ENCODE data around the gene TTC24. TPM values are rescaled to one million over a fixed set of nuclear protein-coding genes. Genes with fewer than 3 reads are reported as not detected.

The TTC24 gene
- polyA plus RNA-seq, 1 donor from 2014 or later, result not detected

DNA sequence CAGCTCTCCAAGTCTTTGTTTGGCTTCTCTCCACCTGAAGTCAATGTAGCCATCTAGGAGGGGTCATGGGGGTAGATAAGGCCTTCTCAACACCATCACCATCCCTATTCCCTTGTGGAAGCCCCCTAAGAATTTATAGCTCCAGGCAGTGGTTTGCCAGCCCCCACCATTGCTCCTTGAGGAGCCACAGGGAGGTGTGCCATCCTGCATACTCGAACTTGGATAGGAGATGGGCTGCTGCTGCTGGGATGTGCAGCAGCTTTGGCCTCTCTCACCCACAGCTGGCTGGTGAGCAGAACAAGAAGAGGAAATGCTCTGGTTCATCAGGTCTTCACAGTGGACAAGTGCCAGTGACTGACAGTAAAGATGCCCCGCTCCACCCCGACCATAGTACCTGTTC lies 16.9 kb downstream of the TTC24 start:
- Histone ChIP-seq H3K27ac (ENCODE audit: low read length) (no peak overlapping the region), H3K9ac (ENCODE audit: low read length) (no peak overlapping the region), H3K36me3 (ENCODE audit: insufficient read depth, low read length) (no peaks in the 10 kb centered on the region), H3K27me3 (ENCODE audit: insufficient read depth, low read depth, low read length) (no peaks in the 10 kb centered on the region), H3K79me2 (replicated peaks; ENCODE audit: insufficient read depth, low read length) (no peaks in the 10 kb centered on the region), H2AFZ (ENCODE audit: low read depth, low read length) (no peak overlapping the region), H3K9me2 (ENCODE audit: insufficient read depth, low read length) (no peaks in the 10 kb centered on the region), H3K9me3 (ENCODE audit: low read length) (no peaks in the 10 kb centered on the region), H3F3A (ENCODE audit: insufficient read depth, low read length, poor library complexity, severe bottlenecking) (no peaks in the 10 kb centered on the region), H3K4me2 (ENCODE audit: low read length) (no peak overlapping the region), H3K4me3 (ENCODE audit: low read length) (no peak overlapping the region), H4K20me1 (ENCODE audit: insufficient read depth) (no peaks in the 10 kb centered on the region)
- TF ChIP-seq EP300 (conservative IDR thresholded peaks at IDR 0.05; ENCODE audit: poor library complexity, severe bottlenecking) (no peak), TAF1 (IDR thresholded peaks at IDR 0.05; ENCODE audit: low read depth) (no peak), MXI1 (conservative IDR thresholded peaks at IDR 0.05; ENCODE audit: poor library complexity, severe bottlenecking) (no peak), POLR2AphosphoS5 (IDR thresholded peaks at IDR 0.05) (no peak), EZH2 (IDR thresholded peaks at IDR 0.05; ENCODE audit: borderline replicate concordance, insufficient read depth, low read length, poor library complexity, severe bottlenecking) (no peak), SMC3 (conservative IDR thresholded peaks at IDR 0.05; ENCODE audit: poor library complexity) (no peak), RAD21 (conservative IDR thresholded peaks at IDR 0.05) (no peak)
- TF ChIP-seq, protein P1, sequence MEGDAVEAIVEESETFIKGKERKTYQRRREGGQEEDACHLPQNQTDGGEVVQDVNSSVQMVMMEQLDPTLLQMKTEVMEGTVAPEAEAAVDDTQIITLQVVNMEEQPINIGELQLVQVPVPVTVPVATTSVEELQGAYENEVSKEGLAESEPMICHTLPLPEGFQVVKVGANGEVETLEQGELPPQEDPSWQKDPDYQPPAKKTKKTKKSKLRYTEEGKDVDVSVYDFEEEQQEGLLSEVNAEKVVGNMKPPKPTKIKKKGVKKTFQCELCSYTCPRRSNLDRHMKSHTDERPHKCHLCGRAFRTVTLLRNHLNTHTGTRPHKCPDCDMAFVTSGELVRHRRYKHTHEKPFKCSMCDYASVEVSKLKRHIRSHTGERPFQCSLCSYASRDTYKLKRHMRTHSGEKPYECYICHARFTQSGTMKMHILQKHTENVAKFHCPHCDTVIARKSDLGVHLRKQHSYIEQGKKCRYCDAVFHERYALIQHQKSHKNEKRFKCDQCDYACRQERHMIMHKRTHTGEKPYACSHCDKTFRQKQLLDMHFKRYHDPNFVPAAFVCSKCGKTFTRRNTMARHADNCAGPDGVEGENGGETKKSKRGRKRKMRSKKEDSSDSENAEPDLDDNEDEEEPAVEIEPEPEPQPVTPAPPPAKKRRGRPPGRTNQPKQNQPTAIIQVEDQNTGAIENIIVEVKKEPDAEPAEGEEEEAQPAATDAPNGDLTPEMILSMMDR (IDR thresholded peaks at IDR 0.05; ENCODE audit: poor library complexity, severe bottlenecking), result no peak
- TF ChIP-seq, protein P2, sequence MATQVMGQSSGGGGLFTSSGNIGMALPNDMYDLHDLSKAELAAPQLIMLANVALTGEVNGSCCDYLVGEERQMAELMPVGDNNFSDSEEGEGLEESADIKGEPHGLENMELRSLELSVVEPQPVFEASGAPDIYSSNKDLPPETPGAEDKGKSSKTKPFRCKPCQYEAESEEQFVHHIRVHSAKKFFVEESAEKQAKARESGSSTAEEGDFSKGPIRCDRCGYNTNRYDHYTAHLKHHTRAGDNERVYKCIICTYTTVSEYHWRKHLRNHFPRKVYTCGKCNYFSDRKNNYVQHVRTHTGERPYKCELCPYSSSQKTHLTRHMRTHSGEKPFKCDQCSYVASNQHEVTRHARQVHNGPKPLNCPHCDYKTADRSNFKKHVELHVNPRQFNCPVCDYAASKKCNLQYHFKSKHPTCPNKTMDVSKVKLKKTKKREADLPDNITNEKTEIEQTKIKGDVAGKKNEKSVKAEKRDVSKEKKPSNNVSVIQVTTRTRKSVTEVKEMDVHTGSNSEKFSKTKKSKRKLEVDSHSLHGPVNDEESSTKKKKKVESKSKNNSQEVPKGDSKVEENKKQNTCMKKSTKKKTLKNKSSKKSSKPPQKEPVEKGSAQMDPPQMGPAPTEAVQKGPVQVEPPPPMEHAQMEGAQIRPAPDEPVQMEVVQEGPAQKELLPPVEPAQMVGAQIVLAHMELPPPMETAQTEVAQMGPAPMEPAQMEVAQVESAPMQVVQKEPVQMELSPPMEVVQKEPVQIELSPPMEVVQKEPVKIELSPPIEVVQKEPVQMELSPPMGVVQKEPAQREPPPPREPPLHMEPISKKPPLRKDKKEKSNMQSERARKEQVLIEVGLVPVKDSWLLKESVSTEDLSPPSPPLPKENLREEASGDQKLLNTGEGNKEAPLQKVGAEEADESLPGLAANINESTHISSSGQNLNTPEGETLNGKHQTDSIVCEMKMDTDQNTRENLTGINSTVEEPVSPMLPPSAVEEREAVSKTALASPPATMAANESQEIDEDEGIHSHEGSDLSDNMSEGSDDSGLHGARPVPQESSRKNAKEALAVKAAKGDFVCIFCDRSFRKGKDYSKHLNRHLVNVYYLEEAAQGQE (IDR thresholded peaks at IDR 0.05; ENCODE audit: borderline replicate concordance), result no peak

DNA sequence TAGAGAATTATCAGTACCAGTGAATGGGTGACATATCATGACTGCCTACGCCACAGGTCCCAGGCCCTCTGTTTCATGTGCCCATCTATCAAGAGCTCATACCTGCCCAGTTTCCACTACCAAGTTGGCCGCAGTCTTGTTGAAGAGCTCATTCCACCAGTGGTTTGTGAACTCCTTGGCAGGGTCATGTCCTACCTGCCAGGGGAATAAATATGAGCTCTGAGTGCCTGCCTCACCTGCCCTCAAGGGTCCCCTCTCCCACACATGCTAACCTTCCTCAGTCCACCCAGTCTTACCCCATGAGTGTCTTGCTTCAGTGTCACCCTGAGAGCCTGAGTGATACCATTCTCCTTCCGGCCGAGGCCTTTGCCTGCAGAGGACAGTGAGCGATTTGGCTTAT lies 18.6 kb downstream of the TTC24 start:
- TF ChIP-seq MXI1 (conservative IDR thresholded peaks at IDR 0.05; ENCODE audit: poor library complexity, severe bottlenecking) (no peak), SMC3 (conservative IDR thresholded peaks at IDR 0.05; ENCODE audit: poor library complexity) (no peak), POLR2AphosphoS5 (IDR thresholded peaks at IDR 0.05) (no peak), EZH2 (IDR thresholded peaks at IDR 0.05; ENCODE audit: borderline replicate concordance, insufficient read depth, low read length, poor library complexity, severe bottlenecking) (no peak), TAF1 (IDR thresholded peaks at IDR 0.05; ENCODE audit: low read depth) (no peak), RAD21 (conservative IDR thresholded peaks at IDR 0.05) (no peak)
- TF ChIP-seq, protein P2 (IDR thresholded peaks at IDR 0.05; ENCODE audit: borderline replicate concordance), result no peak
- TF ChIP-seq, protein P1 (IDR thresholded peaks at IDR 0.05; ENCODE audit: poor library complexity, severe bottlenecking), result no peak
- no peaks in the 10 kb centered on the region for H3K27me3 ChIP-seq (ENCODE audit: insufficient read depth, low read depth, low read length)
- H3K9ac ChIP-seq (ENCODE audit: low read length), result no peak overlapping the region

More for the DNA sequence above, 18.6 kb downstream of the TTC24 start:
- Histone ChIP-seq H3K79me2 (replicated peaks; ENCODE audit: insufficient read depth, low read length) (no peaks in the 10 kb centered on the region), H3K9me3 (ENCODE audit: low read length) (no peaks in the 10 kb centered on the region), H3K27ac (ENCODE audit: low read length) (no peak overlapping the region), H3K36me3 (ENCODE audit: insufficient read depth, low read length) (no peaks in the 10 kb centered on the region), H3K4me2 (ENCODE audit: low read length) (no peak overlapping the region), H2AFZ (ENCODE audit: low read depth, low read length) (no peak overlapping the region), H3K4me3 (ENCODE audit: low read length) (no peak overlapping the region), H4K20me1 (ENCODE audit: insufficient read depth) (no peaks in the 10 kb centered on the region), H3F3A (ENCODE audit: insufficient read depth, low read length, poor library complexity, severe bottlenecking) (no peaks in the 10 kb centered on the region), H3K9me2 (ENCODE audit: insufficient read depth, low read length) (no peaks in the 10 kb centered on the region)

Data from neural cell (in vitro differentiated cells).